ENCODE results near the gene OSBP2.

DNA sequence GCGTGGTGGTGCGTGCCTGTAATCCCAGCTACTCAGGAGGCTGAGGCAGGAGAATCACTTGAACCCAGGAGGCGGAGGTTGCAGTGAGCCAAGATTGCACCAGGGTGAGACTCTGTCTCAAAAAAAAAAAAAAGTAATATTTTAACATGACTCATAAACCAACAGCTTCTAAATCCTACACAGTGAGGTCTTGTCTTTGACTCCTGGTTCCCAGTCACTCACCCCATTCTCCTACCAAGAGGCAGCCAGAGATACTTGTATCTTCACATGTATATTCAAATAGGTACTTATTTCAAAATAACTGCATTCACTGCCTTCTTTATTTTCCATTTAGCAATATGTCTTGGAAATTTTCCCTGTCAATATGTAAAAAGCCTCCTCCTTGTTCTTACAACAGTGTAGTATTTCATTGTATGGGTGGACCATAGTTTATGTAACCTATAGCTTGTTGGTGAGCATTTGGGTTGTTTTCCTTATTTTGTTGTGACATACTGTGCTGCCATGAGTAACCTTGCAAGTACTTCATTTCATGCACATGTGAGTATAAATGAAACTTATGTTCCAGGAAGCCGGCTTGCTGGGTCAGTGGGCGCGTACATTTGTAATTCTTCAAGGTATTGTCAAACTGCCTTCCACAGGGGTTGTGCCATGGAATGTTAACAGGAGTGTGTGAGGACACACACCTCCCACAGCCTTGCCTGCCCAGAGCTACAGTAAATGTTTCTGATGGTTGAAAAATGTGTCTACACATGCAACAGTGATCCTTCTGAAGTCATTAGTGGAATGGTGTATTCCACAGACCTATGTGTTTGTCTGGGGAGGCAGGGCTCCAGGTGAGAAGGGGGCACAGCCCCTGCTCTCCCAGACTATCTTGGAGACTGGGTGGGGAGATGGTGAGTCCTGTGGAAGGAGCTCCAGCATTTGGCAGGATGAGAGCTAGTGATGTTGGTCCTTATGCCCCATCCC, 47.9 kb downstream of the OSBP2 start:
- TF ChIP-seq EZH2 (IDR thresholded peaks at IDR 0.05) = no peak
- TF ChIP-seq POLR2AphosphoS5 (IDR thresholded peaks at IDR 0.05; ENCODE audit: borderline replicate concordance, low read depth, low read length) = no peak
- TF ChIP-seq FOXP2 (optimal IDR thresholded peaks at IDR 0.05; ENCODE audit: control extremely low read depth, extremely low read length, insufficient read depth) = no peak
